PC-9 (cell line): ENCODE data around the gene ALLC.

Experiments
- EZH2 ChIP-seq: fragments of 200-600 bp; sonication (generic); IDR thresholded peaks from 2 replicates; pipeline ENCODE4 v1.8.0; 2017; ENCODE audit warnings: antibody characterized with exemption, low read depth
- TF ChIP-seq, protein P1 (sequence below): fragments of 200-600 bp; sonication (generic); conservative IDR thresholded peaks from 2 replicates; pipeline ENCODE4 v1.6.1; 2017; ENCODE audit warnings: mixed run types, antibody characterized with exemption, mild to moderate bottlenecking, moderate library complexity

DNA sequence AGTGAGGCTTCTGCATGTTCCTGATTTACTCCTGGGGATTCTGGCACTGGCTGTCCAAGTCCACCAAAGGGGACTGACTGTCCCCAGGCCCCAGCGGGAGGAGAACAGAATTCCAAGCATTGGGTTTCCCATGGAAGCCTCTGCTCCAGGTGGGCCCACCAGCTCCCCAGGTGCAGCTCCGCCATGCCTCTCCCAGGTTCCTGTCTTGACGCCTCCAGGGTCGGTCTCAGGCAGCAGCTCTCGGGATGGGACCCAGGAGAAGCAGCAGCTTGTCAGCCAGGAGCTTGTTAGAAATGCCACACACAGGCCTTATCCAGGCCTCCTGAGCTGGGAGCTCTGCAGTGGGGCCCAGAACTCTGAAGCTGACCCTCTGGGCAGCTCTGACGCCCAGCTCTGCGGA is 93.3 kb downstream of the ALLC start:
- TF ChIP-seq, protein P1, sequence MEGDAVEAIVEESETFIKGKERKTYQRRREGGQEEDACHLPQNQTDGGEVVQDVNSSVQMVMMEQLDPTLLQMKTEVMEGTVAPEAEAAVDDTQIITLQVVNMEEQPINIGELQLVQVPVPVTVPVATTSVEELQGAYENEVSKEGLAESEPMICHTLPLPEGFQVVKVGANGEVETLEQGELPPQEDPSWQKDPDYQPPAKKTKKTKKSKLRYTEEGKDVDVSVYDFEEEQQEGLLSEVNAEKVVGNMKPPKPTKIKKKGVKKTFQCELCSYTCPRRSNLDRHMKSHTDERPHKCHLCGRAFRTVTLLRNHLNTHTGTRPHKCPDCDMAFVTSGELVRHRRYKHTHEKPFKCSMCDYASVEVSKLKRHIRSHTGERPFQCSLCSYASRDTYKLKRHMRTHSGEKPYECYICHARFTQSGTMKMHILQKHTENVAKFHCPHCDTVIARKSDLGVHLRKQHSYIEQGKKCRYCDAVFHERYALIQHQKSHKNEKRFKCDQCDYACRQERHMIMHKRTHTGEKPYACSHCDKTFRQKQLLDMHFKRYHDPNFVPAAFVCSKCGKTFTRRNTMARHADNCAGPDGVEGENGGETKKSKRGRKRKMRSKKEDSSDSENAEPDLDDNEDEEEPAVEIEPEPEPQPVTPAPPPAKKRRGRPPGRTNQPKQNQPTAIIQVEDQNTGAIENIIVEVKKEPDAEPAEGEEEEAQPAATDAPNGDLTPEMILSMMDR: no peak
- TF ChIP-seq EZH2: no peak
